SK-N-MC (cell line): Measurements from ENCODE around the gene SLC43A3.

Experiments used
- EZH2 ChIP-seq: fragments of 200-600 bp; sonication (generic); IDR thresholded peaks from one replicate; pipeline ENCODE4 v1.6.1; 2017; ENCODE audit warnings: antibody characterized with exemption
- POLR2AphosphoS5 ChIP-seq: IDR thresholded peaks from 2 replicates; pipeline ENCODE4 v1.6.1; 2012; ENCODE audit warnings: mild to moderate bottlenecking, low read depth, low read length, borderline replicate concordance

DNA sequence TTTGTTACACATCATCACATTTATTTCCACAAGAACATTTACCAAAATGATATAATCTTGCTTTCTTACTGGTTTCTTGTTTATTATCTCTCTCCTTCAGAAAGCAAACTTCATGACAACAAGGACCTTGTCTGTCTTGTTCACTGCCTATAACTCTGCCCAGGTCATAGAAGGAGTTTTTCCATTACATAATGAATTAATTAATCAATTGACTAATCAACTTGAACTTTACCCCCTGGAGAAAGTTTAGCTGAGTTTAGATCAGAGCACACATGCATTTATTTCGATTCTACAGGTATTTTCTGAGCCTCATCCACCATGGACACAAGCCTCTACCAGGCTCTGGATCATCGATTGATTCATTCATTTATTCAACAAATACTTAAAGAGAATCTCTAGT is 30.2 kb downstream of the SLC43A3 start:
- TF ChIP-seq EZH2: no peak
- no peak for TF ChIP-seq POLR2AphosphoS5
